Measurements from ENCODE around the gene NBPF6. TPM values are rescaled to one million over a fixed set of nuclear protein-coding genes. Genes with fewer than 3 reads are reported as not detected.
"Not testable (repeated sequence)": the region's sequence is repeated elsewhere in the genome, so short reads cannot be mapped to it uniquely, and the experiment has no call there.

The NBPF6 gene
- not detected in 2 replicates for total RNA-seq (ENCODE audit: low replicate concordance)

GRCh38 chr1:108450043-108450442 is at the start of gene NBPF6:
Gene NBPF6, plus strand, starts transcription at chr1:108450343. Its CDS starts 259 bp downstream, at chr1:108450602.
- H3K4me3 ChIP-seq (ENCODE audit: low read depth, low read length); DNase-seq (ENCODE audit: low read depth): not testable (repeated sequence)

GRCh38 chr1:108411098-108411833 is 38.9 kb upstream of the NBPF6 start:
- not testable (repeated sequence) for H3K4me3 ChIP-seq (ENCODE audit: low read depth, low read length); DNase-seq (ENCODE audit: low read depth)

- H3K4me3 ChIP-seq (ENCODE audit: low read depth, low read length); DNase-seq (ENCODE audit: low read depth): not testable (repeated sequence)
Observed at GRCh38 chr1:108420129-108420528, 30.0 kb upstream of the NBPF6 start.

GRCh38 chr1:108421061-108421916 is 28.9 kb upstream of the NBPF6 start:
- not testable (repeated sequence) for H3K4me3 ChIP-seq (ENCODE audit: low read depth, low read length); DNase-seq (ENCODE audit: low read depth)

GRCh38 chr1:108426877-108427276 is 23.3 kb upstream of the NBPF6 start:
- H3K4me3 ChIP-seq (ENCODE audit: low read depth, low read length); DNase-seq (ENCODE audit: low read depth): not testable (repeated sequence)

GRCh38 chr1:108432002-108432401 is 18.1 kb upstream of the NBPF6 start:
- not testable (repeated sequence) for H3K4me3 ChIP-seq (ENCODE audit: low read depth, low read length); DNase-seq (ENCODE audit: low read depth)

- H3K4me3 ChIP-seq (ENCODE audit: low read depth, low read length); DNase-seq (ENCODE audit: low read depth): not testable (repeated sequence)
Observed at GRCh38 chr1:108433404-108433803, 16.7 kb upstream of the NBPF6 start.

GRCh38 chr1:108438536-108438935 is 11.6 kb upstream of the NBPF6 start:
- not testable (repeated sequence) for H3K4me3 ChIP-seq (ENCODE audit: low read depth, low read length); DNase-seq (ENCODE audit: low read depth)

GRCh38 chr1:108454521-108454920 is 4.4 kb downstream of the NBPF6 start:
- H3K4me3 ChIP-seq (ENCODE audit: low read depth, low read length); DNase-seq (ENCODE audit: low read depth): not testable (repeated sequence)

- DNase-seq (ENCODE audit: low read depth); H3K4me3 ChIP-seq (ENCODE audit: low read depth, low read length): not testable (repeated sequence)
Observed at GRCh38 chr1:108458661-108459060, 8.5 kb downstream of the NBPF6 start.

GRCh38 chr1:108461758-108462157 is 11.6 kb downstream of the NBPF6 start:
- not testable (repeated sequence) for H3K4me3 ChIP-seq (ENCODE audit: low read depth, low read length); DNase-seq (ENCODE audit: low read depth)

- H3K4me3 ChIP-seq (ENCODE audit: low read depth, low read length); DNase-seq (ENCODE audit: low read depth): not testable (repeated sequence)
Observed at GRCh38 chr1:108463962-108464361, 13.8 kb downstream of the NBPF6 start.

GRCh38 chr1:108466166-108466565 is 16.0 kb downstream of the NBPF6 start:
- DNase-seq (ENCODE audit: low read depth); H3K4me3 ChIP-seq (ENCODE audit: low read depth, low read length): not testable (repeated sequence)

- not testable (repeated sequence) for DNase-seq (ENCODE audit: low read depth); H3K4me3 ChIP-seq (ENCODE audit: low read depth, low read length)
Observed at GRCh38 chr1:108467155-108467554, 17.0 kb downstream of the NBPF6 start.

GRCh38 chr1:108470750-108471149 is 20.6 kb downstream of the NBPF6 start:
- not testable (repeated sequence) for DNase-seq (ENCODE audit: low read depth); H3K4me3 ChIP-seq (ENCODE audit: low read depth, low read length)

- not testable (repeated sequence) for DNase-seq (ENCODE audit: low read depth); H3K4me3 ChIP-seq (ENCODE audit: low read depth, low read length)
Observed at GRCh38 chr1:108474516-108474915, 24.4 kb downstream of the NBPF6 start.
